Liver (tissue), 9 donors: ENCODE measurements around the gene SLC8A2. TPM values are rescaled to one million over a fixed set of nuclear protein-coding genes. Genes with fewer than 3 reads are reported as not detected.

Experiments used
- DNase-seq: peaks from one replicate; pipeline ENCODE4 v3.0.0-alpha.2; 2017; ENCODE audit warnings: low spot score
- H3K27ac ChIP-seq, 2 donors: one replicate each; pipeline ENCODE4 v1.7.0; 2013; ENCODE audit warnings: inconsistent platforms in 2 of 2, low read length in 2 of 2, control low read depth in 1 of 2, low read depth in 1 of 2, mild to moderate bottlenecking in 1 of 2
- H3K27me3 ChIP-seq, 4 donors: one replicate each; pipeline versions ENCODE4 v1.6.1 to v1.7.0; 2013; ENCODE audit warnings: low read length in 3 of 4, inconsistent platforms in 1 of 4, mild to moderate bottlenecking in 1 of 4, moderate library complexity in 1 of 4; ENCODE audit not compliant: control insufficient read depth in 4 of 4, insufficient read depth in 4 of 4
- H3K36me3 ChIP-seq, 4 donors: one replicate each; pipeline versions ENCODE4 v1.6.1 to v1.7.0; 2013; ENCODE audit warnings: low read length in 3 of 4, mild to moderate bottlenecking in 3 of 4, low read depth in 1 of 4, moderate library complexity in 1 of 4; ENCODE audit not compliant: control insufficient read depth in 4 of 4, insufficient read depth in 3 of 4
- H3K4me1 ChIP-seq, 4 donors: one replicate each; pipeline versions ENCODE4 v1.6.1 to v1.7.0; 2013; ENCODE audit warnings: low read length in 3 of 4, mild to moderate bottlenecking in 3 of 4, moderate library complexity in 1 of 4; ENCODE audit not compliant: control insufficient read depth in 4 of 4, insufficient read depth in 4 of 4
- H3K4me3 ChIP-seq, 3 donors: one replicate each; pipeline versions ENCODE4 v1.6.1 to v1.7.0; 2013; ENCODE audit warnings: low read length in 3 of 3, control low read depth in 1 of 3, low read depth in 1 of 3, mild to moderate bottlenecking in 1 of 3
- H3K9ac ChIP-seq, 2 donors: one replicate each; pipeline ENCODE4 v1.7.0; 2013; ENCODE audit warnings: low read length in 2 of 2, mild to moderate bottlenecking in 2 of 2, moderate library complexity in 2 of 2, control low read depth in 1 of 2, low read depth in 1 of 2
- H3K9me3 ChIP-seq, 4 donors: one replicate each; pipeline versions ENCODE4 v1.6.1 to v1.7.0; 2013; ENCODE audit warnings: low read length in 3 of 4; ENCODE audit not compliant: control insufficient read depth in 4 of 4
- EGR1 ChIP-seq, 2 donors: IDR thresholded peaks; 2 replicates each; pipeline ENCODE4 v1.6.1; 2016 to 2018; ENCODE audit warnings: antibody characterized with exemption in 2 of 2, low read depth in 2 of 2
- FOXA1 ChIP-seq: IDR thresholded peaks from 2 replicates; pipeline ENCODE4 v1.6.1; 2016; ENCODE audit warnings: antibody characterized with exemption
- FOXA2 ChIP-seq: IDR thresholded peaks from 2 replicates; pipeline ENCODE4 v1.6.1; 2016; ENCODE audit warnings: antibody characterized with exemption
- GABPA ChIP-seq, 2 donors: IDR thresholded peaks in 1 of 2; conservative IDR thresholded peaks in 1 of 2; 2 replicates each; pipeline ENCODE4 v1.6.1; 2016; ENCODE audit warnings: antibody characterized with exemption in 2 of 2, mild to moderate bottlenecking in 1 of 2, moderate library complexity in 1 of 2
- HNF4A ChIP-seq, 2 donors: conservative IDR thresholded peaks; 2 replicates each; pipeline ENCODE4 v1.6.1; 2016; ENCODE audit warnings: antibody characterized with exemption in 2 of 2, mild to moderate bottlenecking in 2 of 2
- HNF4G ChIP-seq: IDR thresholded peaks from 2 replicates; pipeline ENCODE4 v1.6.1; 2016; ENCODE audit warnings: antibody characterized with exemption
- JUND ChIP-seq, 2 donors: IDR thresholded peaks; 2 replicates each; pipeline ENCODE4 v1.6.1; 2016; ENCODE audit warnings: antibody characterized with exemption in 2 of 2
- NR2F2 ChIP-seq: IDR thresholded peaks from 2 replicates; pipeline ENCODE4 v1.6.1; 2016; ENCODE audit warnings: antibody characterized with exemption
- RXRA ChIP-seq, 2 donors: IDR thresholded peaks; 2 replicates each; pipeline ENCODE4 v1.6.1; 2017 to 2018; ENCODE audit warnings: antibody characterized with exemption in 2 of 2, mild to moderate bottlenecking in 1 of 2
- SP1 ChIP-seq: IDR thresholded peaks from 2 replicates; pipeline ENCODE4 v1.6.1; 2018; ENCODE audit warnings: antibody characterized with exemption, mild to moderate bottlenecking
- TAF1 ChIP-seq: conservative IDR thresholded peaks from 2 replicates; pipeline ENCODE4 v1.6.1; 2016; ENCODE audit warnings: antibody characterized with exemption, mild to moderate bottlenecking
- YY1 ChIP-seq: IDR thresholded peaks from 2 replicates; pipeline ENCODE4 v1.6.1; 2016; ENCODE audit warnings: antibody characterized with exemption, mild to moderate bottlenecking
- WGBS: extraction: QIAGEN DNeasy Blood & Tissue Kit; methylation state at CpG from one replicate; pipeline ENCODE4 v1.1.7; 2013; 5-methylcytosine and 5-hydroxymethylcytosine counted together
- polyA plus RNA-seq, 2 donors: library from polyadenylated mRNA; stranded (reverse) in 1 of 2; unstranded in 1 of 2; fragments of 200-250 nt in 1 of 2; fragments of >200 nt in 1 of 2; fragmentation: Nextera tagmentation in 1 of 2; extraction: Ambion mirVana in 1 of 2; gene quantifications; one replicate each; pipeline versions ENCODE4 v1.2.1 to v1.2.3, GENCODE V29; 2013 to 2015
- total RNA-seq, 2 donors: library from RNA; depleted of rRNA; stranded (reverse); fragments of >200 nt; gene quantifications; one replicate each; pipeline ENCODE4 v1.2.3, GENCODE V29; 2014
- TF ChIP-seq, protein P1 (sequence below): IDR thresholded peaks from 2 replicates; pipeline ENCODE4 v1.6.1; 2016; ENCODE audit warnings: antibody characterized with exemption
- TF ChIP-seq, protein P2 (sequence below): fragments of 150-350 bp; IDR thresholded peaks from 2 replicates; pipeline ENCODE4 v1.5.1; 2017; ENCODE audit warnings: improper control_type of control experiment, low read depth, low read length; ENCODE audit not compliant: missing input control
- TF ChIP-seq, protein P3 (sequence below): IDR thresholded peaks from 2 replicates; pipeline ENCODE4 v1.6.1; 2016; ENCODE audit warnings: antibody characterized with exemption
- TF ChIP-seq, protein P4 (sequence below): IDR thresholded peaks from 2 replicates; pipeline ENCODE4 v1.6.1; 2016; ENCODE audit warnings: antibody characterized with exemption
- donor health status: healthy.
- donor health status: healthy.
- donor health status: healthy.
- donor health status: healthy.
- donor health status: healthy.

The SLC8A2 gene
- total and polyA plus RNA-seq, 4 donors = 0.01 to 0.25 TPM; not detected in 2

DNA sequence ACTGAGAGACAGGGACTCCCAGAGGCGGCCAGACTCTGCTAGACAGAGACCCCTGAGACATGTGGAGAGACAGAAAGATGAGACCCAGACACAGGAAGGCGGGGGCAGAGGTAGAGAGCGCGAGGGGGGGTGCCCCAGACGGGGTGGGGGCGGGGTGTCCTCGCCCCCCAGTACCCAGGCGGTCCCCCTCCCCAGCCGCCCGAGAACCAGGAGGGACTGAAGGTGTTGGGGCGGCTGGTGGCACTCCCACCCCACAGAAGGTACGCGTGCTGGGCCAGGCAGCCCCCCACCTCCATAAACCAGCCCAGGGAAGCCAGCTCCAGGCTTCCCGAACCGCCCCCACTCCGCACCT lies 336 bp downstream of the SLC8A2 start:
- H3K36me3 ChIP-seq = peaks cover 0 to 3% (median 0%) of the 10 kb centered on the region in 4 donors
- 5% methylated on average over 16 of the region's 16 CpGs for WGBS
- H3K4me1 ChIP-seq = peaks cover 0 to 4% (median 0%) of the 10 kb centered on the region in 4 donors
- H3K9ac ChIP-seq = no peak overlapping the region
- peaks cover 0 to 14% (median 1%) of the 10 kb centered on the region in 4 donors for H3K27me3 ChIP-seq
- no peak for DNase-seq
- TF ChIP-seq JUND (IDR thresholded peaks at IDR 0.05) = no peak
- TF ChIP-seq, protein P1, sequence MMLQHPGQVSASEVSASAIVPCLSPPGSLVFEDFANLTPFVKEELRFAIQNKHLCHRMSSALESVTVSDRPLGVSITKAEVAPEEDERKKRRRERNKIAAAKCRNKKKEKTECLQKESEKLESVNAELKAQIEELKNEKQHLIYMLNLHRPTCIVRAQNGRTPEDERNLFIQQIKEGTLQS = no peak
- TF ChIP-seq HNF4A (conservative IDR thresholded peaks at IDR 0.05) = no peak
- TF ChIP-seq, protein P2, sequence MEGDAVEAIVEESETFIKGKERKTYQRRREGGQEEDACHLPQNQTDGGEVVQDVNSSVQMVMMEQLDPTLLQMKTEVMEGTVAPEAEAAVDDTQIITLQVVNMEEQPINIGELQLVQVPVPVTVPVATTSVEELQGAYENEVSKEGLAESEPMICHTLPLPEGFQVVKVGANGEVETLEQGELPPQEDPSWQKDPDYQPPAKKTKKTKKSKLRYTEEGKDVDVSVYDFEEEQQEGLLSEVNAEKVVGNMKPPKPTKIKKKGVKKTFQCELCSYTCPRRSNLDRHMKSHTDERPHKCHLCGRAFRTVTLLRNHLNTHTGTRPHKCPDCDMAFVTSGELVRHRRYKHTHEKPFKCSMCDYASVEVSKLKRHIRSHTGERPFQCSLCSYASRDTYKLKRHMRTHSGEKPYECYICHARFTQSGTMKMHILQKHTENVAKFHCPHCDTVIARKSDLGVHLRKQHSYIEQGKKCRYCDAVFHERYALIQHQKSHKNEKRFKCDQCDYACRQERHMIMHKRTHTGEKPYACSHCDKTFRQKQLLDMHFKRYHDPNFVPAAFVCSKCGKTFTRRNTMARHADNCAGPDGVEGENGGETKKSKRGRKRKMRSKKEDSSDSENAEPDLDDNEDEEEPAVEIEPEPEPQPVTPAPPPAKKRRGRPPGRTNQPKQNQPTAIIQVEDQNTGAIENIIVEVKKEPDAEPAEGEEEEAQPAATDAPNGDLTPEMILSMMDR = no peak
- TF ChIP-seq SP1 = no peak
- no peak overlapping the region for H3K27ac ChIP-seq
- no peak overlapping the region for H3K4me3 ChIP-seq
- H3K9me3 ChIP-seq = no peaks in the 10 kb centered on the region

DNA sequence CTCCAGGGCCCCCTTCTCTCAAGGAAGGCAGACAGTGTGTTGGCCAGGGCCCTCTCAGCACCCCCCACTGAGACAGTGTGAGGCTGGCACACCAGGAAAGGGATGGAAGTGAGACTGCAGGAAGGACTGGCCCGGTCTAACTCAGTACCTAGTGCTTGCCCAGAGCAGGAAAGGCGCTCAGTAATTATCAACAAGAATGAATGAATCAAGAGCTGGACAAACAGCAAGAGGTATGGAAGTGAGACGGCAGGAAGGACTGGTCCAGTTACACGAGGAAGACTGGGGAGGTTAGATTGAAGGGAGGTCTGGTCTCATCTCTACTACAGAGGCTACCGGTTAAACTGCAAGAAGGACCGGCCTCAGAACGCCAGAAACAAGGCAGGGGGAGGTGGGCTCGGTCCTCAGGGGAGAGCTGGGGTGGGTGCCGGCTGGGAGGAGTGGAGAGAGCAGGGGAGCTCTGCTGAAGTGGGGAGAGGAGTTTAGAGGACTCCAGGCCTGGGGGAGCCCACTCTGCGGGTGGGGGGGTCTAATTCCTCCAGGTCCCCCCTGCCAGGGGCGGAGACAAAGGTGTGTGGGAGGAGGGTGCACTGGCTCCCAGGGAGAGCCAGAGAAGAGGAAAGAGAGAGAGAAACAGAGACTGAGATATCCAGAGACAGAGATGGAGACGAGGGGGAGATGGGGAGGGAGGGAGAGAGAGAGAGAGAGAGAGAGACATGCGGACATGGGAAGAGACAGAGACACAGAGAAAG lies 1.1 kb downstream of the SLC8A2 start:
- DNase-seq = no peak
- H3K4me3 ChIP-seq = no peak overlapping the region
- TF ChIP-seq EGR1 (IDR thresholded peaks at IDR 0.05; ENCODE audit: low read depth in 2 of 2) (no peak), SP1 (no peak), TAF1 (no peak), GABPA (IDR thresholded peaks at IDR 0.05 in 1 of 2, conservative IDR thresholded peaks at IDR 0.05 in 1 of 2) (no peak), HNF4G (no peak), FOXA2 (no peak), FOXA1 (no peak), NR2F2 (no peak)
- TF ChIP-seq, protein P2 = no peak
- TF ChIP-seq, protein P1 = no peak
- WGBS = 31% methylated on average over 13 of the region's 13 CpGs
- no peak overlapping the region for H3K9ac ChIP-seq
- H3K9me3 ChIP-seq = no peaks in the 10 kb centered on the region
- peaks cover 0 to 3% (median 0%) of the 10 kb centered on the region in 4 donors for H3K36me3 ChIP-seq
- peaks cover 0 to 14% (median 2%) of the 10 kb centered on the region in 4 donors for H3K27me3 ChIP-seq
- peaks cover 0 to 4% (median 0%) of the 10 kb centered on the region in 4 donors for H3K4me1 ChIP-seq
- H3K27ac ChIP-seq = no peak overlapping the region

DNA sequence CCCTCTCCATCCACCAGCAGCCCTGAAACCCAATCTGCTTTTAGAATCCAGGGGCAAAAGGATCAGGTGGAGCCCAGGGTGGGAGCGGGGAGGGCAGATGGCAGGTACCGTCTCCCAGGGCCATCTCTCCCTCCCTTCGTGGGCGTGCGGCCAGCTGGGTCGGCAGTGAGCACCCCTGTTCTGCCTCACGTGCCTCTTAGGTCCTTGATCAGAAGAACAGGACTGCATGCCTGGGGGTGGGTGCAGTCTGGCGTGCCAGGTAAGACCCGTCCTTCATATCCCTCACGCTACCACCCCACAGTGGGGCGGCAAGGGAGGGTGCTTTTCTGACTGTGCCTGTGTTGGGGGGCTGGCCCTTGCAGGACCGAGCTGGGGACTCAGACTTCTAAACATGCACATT lies 2.0 kb downstream of the SLC8A2 start:
- H3K27me3 ChIP-seq = peaks cover 0 to 14% (median 3%) of the 10 kb centered on the region in 4 donors
- H3K9me3 ChIP-seq = no peaks in the 10 kb centered on the region
- DNase-seq = no peak
- no peak overlapping the region for H3K4me3 ChIP-seq
- no peaks in the 10 kb centered on the region for H3K36me3 ChIP-seq
- no peak overlapping the region for H3K27ac ChIP-seq
- H3K9ac ChIP-seq = no peak overlapping the region
- WGBS = 22% methylated on average over 12 of the region's 12 CpGs
- peaks cover 0 to 4% (median 0%) of the 10 kb centered on the region in 4 donors for H3K4me1 ChIP-seq
- TF ChIP-seq, protein P3, sequence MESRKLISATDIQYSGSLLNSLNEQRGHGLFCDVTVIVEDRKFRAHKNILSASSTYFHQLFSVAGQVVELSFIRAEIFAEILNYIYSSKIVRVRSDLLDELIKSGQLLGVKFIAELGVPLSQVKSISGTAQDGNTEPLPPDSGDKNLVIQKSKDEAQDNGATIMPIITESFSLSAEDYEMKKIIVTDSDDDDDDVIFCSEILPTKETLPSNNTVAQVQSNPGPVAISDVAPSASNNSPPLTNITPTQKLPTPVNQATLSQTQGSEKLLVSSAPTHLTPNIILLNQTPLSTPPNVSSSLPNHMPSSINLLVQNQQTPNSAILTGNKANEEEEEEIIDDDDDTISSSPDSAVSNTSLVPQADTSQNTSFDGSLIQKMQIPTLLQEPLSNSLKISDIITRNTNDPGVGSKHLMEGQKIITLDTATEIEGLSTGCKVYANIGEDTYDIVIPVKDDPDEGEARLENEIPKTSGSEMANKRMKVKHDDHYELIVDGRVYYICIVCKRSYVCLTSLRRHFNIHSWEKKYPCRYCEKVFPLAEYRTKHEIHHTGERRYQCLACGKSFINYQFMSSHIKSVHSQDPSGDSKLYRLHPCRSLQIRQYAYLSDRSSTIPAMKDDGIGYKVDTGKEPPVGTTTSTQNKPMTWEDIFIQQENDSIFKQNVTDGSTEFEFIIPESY = no peak
- TF ChIP-seq HNF4G (no peak), HNF4A (conservative IDR thresholded peaks at IDR 0.05) (no peak), SP1 (no peak), RXRA (IDR thresholded peaks at IDR 0.05) (no peak), YY1 (no peak)
- TF ChIP-seq, protein P2 = no peak
- TF ChIP-seq, protein P4, sequence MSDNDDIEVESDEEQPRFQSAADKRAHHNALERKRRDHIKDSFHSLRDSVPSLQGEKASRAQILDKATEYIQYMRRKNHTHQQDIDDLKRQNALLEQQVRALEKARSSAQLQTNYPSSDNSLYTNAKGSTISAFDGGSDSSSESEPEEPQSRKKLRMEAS = no peak
